B cell (primary cell): ENCODE measurements around the gene CSTA. TPM values are rescaled to one million over a fixed set of nuclear protein-coding genes. Genes with fewer than 3 reads are reported as not detected.

Experiments
- ATAC-seq: fragments of 200-7000 bp; cut with Tn5 transposase; one replicate; pipeline ENCODE4 v1.10.0; 2021; ENCODE audit warnings: low read depth, mild to moderate bottlenecking, moderate number of reproducible peaks, moderate library complexity
- CTCF ChIA-PET: fragments of 350-600 bp; sonication (Branson Sonifier 250); formaldehyde crosslinking; loops from one replicate; lab custom pipeline; 2021; ENCODE audit warnings: antibody characterized with exemption, inconsistent platforms; lab: Charles Lee
- POLR2A ChIA-PET: fragments of 350-600 bp; sonication (Branson Sonifier 250); formaldehyde crosslinking; loops from one replicate; lab custom pipeline; 2021; ENCODE audit warnings: antibody characterized with exemption; lab: Charles Lee
- DNase-seq: peaks from one replicate; pipeline ENCODE4 v3.0.0; 2013
- H2AFZ ChIP-seq: 2 replicates; pipeline ENCODE4 v1.6.1; 2012; ENCODE audit warnings: mild to moderate bottlenecking, low read depth, low read length; ENCODE audit not compliant: insufficient read depth, poor library complexity, severe bottlenecking
- H3K27ac ChIP-seq, 2 donors: 1 replicate in 1 of 2; 2 replicates in 1 of 2; pipeline ENCODE4 v1.5.1; 2012 to 2013; ENCODE audit warnings: low read length in 2 of 2, mild to moderate bottlenecking in 2 of 2, moderate library complexity in 1 of 2
- H3K27me3 ChIP-seq, 4 experiments: fragments of 200-600 bp in 1 of 4; sonication (generic) in 1 of 4; replicated peaks in 1 of 4; 1 replicate in 2 of 4; 2 replicates in 2 of 4; pipeline versions ENCODE4 v1.6.1 to v1.7.0; 2013 to 2016; ENCODE audit warnings: low read length in 3 of 4, mild to moderate bottlenecking in 2 of 4, mixed read lengths in 1 of 4, moderate library complexity in 1 of 4; ENCODE audit not compliant: insufficient read depth in 4 of 4, control insufficient read depth in 3 of 4; ENCODE audit errors: control extremely low read depth in 1 of 4
- H3K36me3 ChIP-seq, 2 experiments: replicated peaks in 1 of 2; 1 replicate in 1 of 2; 2 replicates in 1 of 2; pipeline versions ENCODE4 v1.6.1 to v1.7.1; 2013; ENCODE audit warnings: low read length in 1 of 2; ENCODE audit not compliant: insufficient read depth in 2 of 2, control insufficient read depth in 1 of 2; ENCODE audit errors: control extremely low read depth in 1 of 2, extremely low read depth in 1 of 2
- H3K4me1 ChIP-seq, 2 donors: fragments of 200-600 bp in 1 of 2; sonication (generic) in 1 of 2; 1 replicate in 1 of 2; 2 replicates in 1 of 2; pipeline versions ENCODE4 v1.5.1 to v1.6.1; 2013 to 2017; ENCODE audit warnings: low read length in 2 of 2; ENCODE audit not compliant: control insufficient read depth in 2 of 2, insufficient read depth in 2 of 2
- H3K4me2 ChIP-seq: replicated peaks from 2 replicates; pipeline ENCODE3; 2012; ENCODE audit warnings: mild to moderate bottlenecking, low read depth, low read length; ENCODE audit not compliant: poor library complexity, severe bottlenecking
- H3K4me3 ChIP-seq, 5 experiments: fragments of 200-600 bp in 1 of 5; sonication (generic) in 1 of 5; 1 replicate in 3 of 5; 2 replicates in 2 of 5; pipeline versions ENCODE4 v1.5.1 to v1.7.0; 2011 to 2016; ENCODE audit warnings: low read length in 4 of 5, mild to moderate bottlenecking in 4 of 5, low read depth in 2 of 5, control low read depth in 1 of 5, moderate library complexity in 1 of 5; ENCODE audit not compliant: insufficient read depth in 1 of 5; ENCODE audit errors: control extremely low read depth in 1 of 5, extremely low read depth in 1 of 5
- H3K79me2 ChIP-seq: fragments of 200-600 bp; sonication (generic); one replicate; pipeline ENCODE4 v1.6.0; 2016; ENCODE audit warnings: low read length; ENCODE audit not compliant: control insufficient read depth, insufficient read depth
- H3K9ac ChIP-seq: fragments of 200-600 bp; sonication (generic); 2 replicates; pipeline ENCODE4 v1.6.1; 2017; ENCODE audit warnings: mild to moderate bottlenecking, low read length, moderate library complexity
- H3K9me3 ChIP-seq, 3 donors: one replicate each; pipeline versions ENCODE4 v1.6.1 to v1.7.1; 2013; ENCODE audit warnings: low read length in 2 of 3; ENCODE audit not compliant: control insufficient read depth in 2 of 3, insufficient read depth in 1 of 3; ENCODE audit errors: control extremely low read depth in 1 of 3
- H4K20me1 ChIP-seq: 2 replicates; pipeline ENCODE4 v1.6.0; 2012; ENCODE audit warnings: mild to moderate bottlenecking, low read length; ENCODE audit not compliant: insufficient read depth, control insufficient read depth, poor library complexity, severe bottlenecking
- H3K27ac Mint-ChIP-seq: one replicate; pipeline ENCODE4 v1.8.0; 2021; ENCODE audit warnings: mixed read lengths
- H3K27me3 Mint-ChIP-seq: one replicate; pipeline ENCODE4 v1.8.0; 2021; ENCODE audit warnings: mixed read lengths
- H3K4me1 Mint-ChIP-seq: one replicate; pipeline ENCODE4 v1.8.0; 2021; ENCODE audit warnings: mixed read lengths
- H3K4me3 Mint-ChIP-seq: one replicate; pipeline ENCODE4 v1.8.0; 2021; ENCODE audit warnings: mixed read lengths
- H3K9me3 Mint-ChIP-seq: one replicate; pipeline ENCODE4 v1.8.0; 2022; ENCODE audit warnings: mixed read lengths; ENCODE audit not compliant: insufficient read depth
- CTCF ChIP-seq: fragments of 200-600 bp; IDR thresholded peaks from one replicate; pipeline ENCODE4 v1.8.0; 2022; ENCODE audit warnings: antibody characterized with exemption, mild to moderate bottlenecking
- EZH2 ChIP-seq: IDR thresholded peaks from 2 replicates; pipeline ENCODE4 v1.6.1; 2012; ENCODE audit warnings: borderline replicate concordance, low read depth, mild to moderate bottlenecking, moderate library complexity, low read length; ENCODE audit not compliant: insufficient read depth, poor library complexity, severe bottlenecking
- WGBS: methylation state at CpG from one replicate; pipeline ENCODE4 v1.1.5; 2013; ENCODE audit warnings: missing lambda C conversion rate; ENCODE audit not compliant: insufficient coverage; 5-methylcytosine and 5-hydroxymethylcytosine counted together
- intact Hi-C: fragments of 100-400 bp; cut with micrococcal nuclease; formaldehyde crosslinking; loops from one replicate; pipeline ENCODE4 v1.10.0; 2022
- polyA plus RNA-seq: library from polyadenylated mRNA; depleted of rRNA; stranded (reverse); fragments of >200 nt; gene quantifications from 2 replicates; pipeline ENCODE4 v1.2.3, GENCODE V29; 2012
- total RNA-seq, 2 donors: library from RNA; stranded (reverse); fragments of 120-200 nt in 1 of 2; gene quantifications; 1 replicate in 1 of 2; 2 replicates in 1 of 2; pipeline versions ENCODE4 v1.2.3 to v1.2.4, GENCODE V29; 2013 to 2022

The CSTA gene
- total and polyA plus RNA-seq, 2 donors (not counting 1 experiment from before 2014, with no cell fraction given) = 1.3 TPM; not detected in 1

- Histone ChIP-seq H3K4me1 (no peaks in the 10 kb centered on the region), H2AFZ (no peak overlapping the region), H3K4me2 (no peak overlapping the region), H3K9ac (no peak overlapping the region), H3K79me2 (no peaks in the 10 kb centered on the region), H3K27ac (no peak overlapping the region), H3K9me3 (no peaks in the 10 kb centered on the region), H3K4me3 (no peak overlapping the region), H3K27me3 (peaks cover 0 to 11% (median 0%) of the 10 kb centered on the region in 4 experiments), H4K20me1 (no peaks in the 10 kb centered on the region), H3K36me3 (no peaks in the 10 kb centered on the region)
- Mint-ChIP-seq H3K4me1 (no peaks in the 10 kb centered on the region), H3K9me3 (no peaks in the 10 kb centered on the region), H3K27ac (no peak overlapping the region), H3K4me3 (no peak overlapping the region), H3K27me3 (peaks cover 17% of the 10 kb centered on the region)
- ChIA-PET CTCF (no interaction called here), POLR2A (no interaction called here)
- intact Hi-C loops = no loop called here
- 88% methylated on average over 8 of the region's 8 CpGs for WGBS
- ATAC-seq = no peak
- TF ChIP-seq CTCF (no peak), EZH2 (no peak)
- no peak for DNase-seq
These were observed 7.5 kb downstream of the CSTA start for GRCh38 chr3:122332551-122332950.

DNA sequence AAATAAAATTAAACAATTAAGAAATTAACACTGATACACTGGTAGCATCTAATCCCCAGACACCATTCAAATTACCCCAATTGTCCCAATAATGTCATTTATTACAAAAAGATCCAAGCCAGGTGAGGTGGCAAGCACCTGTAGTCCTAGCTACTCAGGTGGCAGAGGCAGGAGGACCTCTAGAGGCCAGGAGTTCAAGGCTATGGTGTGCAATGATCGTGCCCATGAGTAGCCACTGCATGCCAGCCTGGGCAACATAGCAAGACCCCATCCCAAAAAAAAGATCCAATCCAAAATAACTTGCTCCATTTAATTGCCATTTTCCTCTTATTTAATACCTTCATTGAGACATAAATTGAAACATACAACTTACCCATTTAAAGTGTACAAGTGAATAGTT is 17.8 kb downstream of the CSTA start:
- H3K79me2 ChIP-seq = no peaks in the 10 kb centered on the region
- ATAC-seq = no peak
- no peak overlapping the region for H2AFZ ChIP-seq
- no peak overlapping the region for H3K9ac ChIP-seq
- H4K20me1 ChIP-seq = no peaks in the 10 kb centered on the region
- TF ChIP-seq CTCF (no peak), EZH2 (no peak)
- H3K4me1 Mint-ChIP-seq = no peaks in the 10 kb centered on the region
- ChIA-PET POLR2A (no interaction called here), CTCF (no interaction called here)
- WGBS = 100% methylated on average over 1 of the region's 1 CpG
- no peak overlapping the region for H3K27ac Mint-ChIP-seq
- H3K4me1 ChIP-seq = no peaks in the 10 kb centered on the region
- no peak overlapping the region for H3K4me3 Mint-ChIP-seq
- intact Hi-C loops = no loop called here
- no peaks in the 10 kb centered on the region for H3K9me3 Mint-ChIP-seq
- no peak overlapping the region for H3K4me2 ChIP-seq
- no peak for DNase-seq
- no peak overlapping the region for H3K27ac ChIP-seq
- no peaks in the 10 kb centered on the region for H3K36me3 ChIP-seq
- no peaks in the 10 kb centered on the region for H3K27me3 ChIP-seq
- H3K4me3 ChIP-seq = no peak overlapping the region
- peaks cover 7% of the 10 kb centered on the region for H3K27me3 Mint-ChIP-seq
- H3K9me3 ChIP-seq = peaks cover 0 to 1% (median 0%) of the 10 kb centered on the region in 3 donors
